Memory B cell (primary cell): ENCODE measurements around the gene RPS19.
A peak's percentile ranks its signal among the peaks of the same experiment; 100 is the strongest.

ENCODE experiments used
- ATAC-seq: fragments of 150-1000 bp; cut with Tn5 transposase; 2 replicates; pipeline ENCODE4 v1.10.0; 2021; ENCODE audit warnings: low read depth, mild to moderate bottlenecking, moderate library complexity
- DNase-seq, 2 donors: peaks; one replicate each; pipeline ENCODE4 v3.0.0; 2022; ENCODE audit warnings: low spot score in 2 of 2
- H3K27ac Mint-ChIP-seq: one replicate; pipeline ENCODE4 v1.8.0; 2022; ENCODE audit warnings: mild to moderate bottlenecking, moderate library complexity, mixed read lengths
- H3K27me3 Mint-ChIP-seq: one replicate; pipeline ENCODE4 v1.8.0; 2022; ENCODE audit warnings: mixed read lengths
- H3K36me3 Mint-ChIP-seq: one replicate; pipeline ENCODE4 v1.8.0; 2022; ENCODE audit warnings: mild to moderate bottlenecking, mixed read lengths
- H3K4me1 Mint-ChIP-seq: one replicate; pipeline ENCODE4 v1.8.0; 2022; ENCODE audit warnings: mixed read lengths
- H3K4me3 Mint-ChIP-seq: one replicate; pipeline ENCODE4 v1.8.0; 2022; ENCODE audit warnings: mild to moderate bottlenecking, moderate library complexity, mixed read lengths
- H3K9me3 Mint-ChIP-seq: one replicate; pipeline ENCODE4 v1.8.0; 2022; ENCODE audit warnings: mixed read lengths

RPS19 gene

GRCh38 chr19:41915776-41916414 lies 55.8 kb downstream of the RPS19 start:
- peaks cover 27% of the 10 kb centered on the region for H3K4me1 Mint-ChIP-seq
- DNase-seq (no peak), ATAC-seq (no peak)
- peaks cover 2% of the 10 kb centered on the region for H3K36me3 Mint-ChIP-seq
- no peak overlapping the region for H3K4me3 Mint-ChIP-seq
- no peak overlapping the region for H3K27ac Mint-ChIP-seq
- peaks cover 15% of the 10 kb centered on the region for H3K27me3 Mint-ChIP-seq
- no peaks in the 10 kb centered on the region for H3K9me3 Mint-ChIP-seq

GRCh38 chr19:41917676-41918075 lies 57.6 kb downstream of the RPS19 start:
- Mint-ChIP-seq H3K4me3 (no peak overlapping the region), H3K27ac (no peak overlapping the region), H3K27me3 (peaks cover 22% of the 10 kb centered on the region), H3K36me3 (peaks cover 4% of the 10 kb centered on the region), H3K9me3 (no peaks in the 10 kb centered on the region), H3K4me1 (peaks cover 24% of the 10 kb centered on the region)
- ATAC-seq (no peak), DNase-seq (no peak)

- Mint-ChIP-seq H3K4me3 (no peak overlapping the region), H3K4me1 (peaks cover 25% of the 10 kb centered on the region), H3K36me3 (peaks cover 4% of the 10 kb centered on the region), H3K27me3 (peaks cover 23% of the 10 kb centered on the region), H3K9me3 (no peaks in the 10 kb centered on the region), H3K27ac (no peak overlapping the region)
- no peak for DNase-seq
- no peak for ATAC-seq
Observed at GRCh38 chr19:41918095-41918494, 58.0 kb downstream of the RPS19 start.

- H3K27me3 Mint-ChIP-seq = peaks cover 22% of the 10 kb centered on the region
- H3K4me3 Mint-ChIP-seq = no peak overlapping the region
- peaks cover 7% of the 10 kb centered on the region for H3K36me3 Mint-ChIP-seq
- no peaks in the 10 kb centered on the region for H3K9me3 Mint-ChIP-seq
- H3K27ac Mint-ChIP-seq = no peak overlapping the region
- ATAC-seq (no peak), DNase-seq (no peak)
- peaks cover 23% of the 10 kb centered on the region for H3K4me1 Mint-ChIP-seq
Observed at GRCh38 chr19:41918653-41919244, 58.7 kb downstream of the RPS19 start.

- Mint-ChIP-seq H3K9me3 (no peaks in the 10 kb centered on the region), H3K4me3 (no peak overlapping the region), H3K27me3 (peaks cover 16% of the 10 kb centered on the region), H3K27ac (no peak overlapping the region), H3K36me3 (peaks cover 5% of the 10 kb centered on the region), H3K4me1 (peaks cover 16% of the 10 kb centered on the region)
- ATAC-seq (no peak), DNase-seq (no peak)
Observed at GRCh38 chr19:41919948-41920712, 60.1 kb downstream of the RPS19 start.

GRCh38 chr19:41920882-41921576 lies 61.0 kb downstream of the RPS19 start:
- Mint-ChIP-seq H3K27me3 (peaks cover 16% of the 10 kb centered on the region), H3K4me3 (peak overlapping the region; percentile 43), H3K27ac (no peak overlapping the region), H3K4me1 (peaks cover 16% of the 10 kb centered on the region), H3K9me3 (no peaks in the 10 kb centered on the region), H3K36me3 (peaks cover 5% of the 10 kb centered on the region)
- DNase-seq = no peak
- ATAC-seq = peak; percentile 32

GRCh38 chr19:41921577-41922576 lies 61.8 kb downstream of the RPS19 start:
- H3K27me3 Mint-ChIP-seq = peaks cover 16% of the 10 kb centered on the region
- ATAC-seq (no peak), DNase-seq (no peak)
- H3K4me3 Mint-ChIP-seq = peak overlapping the region; percentile 31
- H3K9me3 Mint-ChIP-seq = no peaks in the 10 kb centered on the region
- peaks cover 5% of the 10 kb centered on the region for H3K36me3 Mint-ChIP-seq
- H3K27ac Mint-ChIP-seq = no peak overlapping the region
- H3K4me1 Mint-ChIP-seq = peaks cover 16% of the 10 kb centered on the region
